RWPE2 (cell line): Measurements from ENCODE around the gene MIS18A.

Source experiments
- ATAC-seq: fragments of 200-7000 bp; cut with Tn5 transposase; 3 replicates; pipeline ENCODE4 v1.9.1; 2021; ENCODE audit warnings: low read depth
- DNase-seq: peaks from one replicate; pipeline ENCODE4 v3.0.0-alpha.2; 2020; ENCODE audit warnings: low spot score
- H3K27ac ChIP-seq: fragments of 450-650 bp; 2 replicates; pipeline ENCODE4 v1.5.1; 2017; ENCODE audit warnings: mild to moderate bottlenecking; ENCODE audit not compliant: poor library complexity, severe bottlenecking
- H3K27me3 ChIP-seq: fragments of 250-450 bp; sonication (Bioruptor Pico); 2 replicates; pipeline ENCODE4 v1.5.1; 2021; ENCODE audit warnings: mild to moderate bottlenecking, moderate library complexity; ENCODE audit not compliant: insufficient read depth, poor library complexity, severe bottlenecking
- H3K36me3 ChIP-seq: fragments of 250-450 bp; sonication (Bioruptor Pico); 2 replicates; pipeline ENCODE4 v1.5.1; 2020; ENCODE audit warnings: low read depth, mild to moderate bottlenecking, moderate library complexity
- H3K4me1 ChIP-seq: fragments of 250-450 bp; sonication (Bioruptor Pico); 2 replicates; pipeline ENCODE4 v1.5.1; 2021; ENCODE audit warnings: mild to moderate bottlenecking, moderate library complexity; ENCODE audit not compliant: insufficient read depth, poor library complexity, severe bottlenecking
- H3K4me3 ChIP-seq: fragments of 250-450 bp; sonication (Bioruptor Pico); 2 replicates; pipeline ENCODE4 v1.5.1; 2021; ENCODE audit warnings: mild to moderate bottlenecking, moderate library complexity; ENCODE audit not compliant: severe bottlenecking
- H3K9me3 ChIP-seq: fragments of 250-450 bp; sonication (Bioruptor Pico); 2 replicates; pipeline ENCODE4 v1.5.1; 2021; ENCODE audit warnings: mild to moderate bottlenecking, moderate library complexity; ENCODE audit not compliant: severe bottlenecking
- TF ChIP-seq, protein P1 (sequence below): fragments of 450-650 bp; IDR thresholded peaks from one replicate; pipeline ENCODE4 v1.5.1; 2017; ENCODE audit warnings: mild to moderate bottlenecking, moderate library complexity; ENCODE audit not compliant: poor library complexity, severe bottlenecking

MIS18A gene

GRCh38 chr21:32316361-32317215, 37.7 kb upstream of the MIS18A start:
- no peaks in the 10 kb centered on the region for H3K27me3 ChIP-seq
- H3K36me3 ChIP-seq = peaks cover 87% of the 10 kb centered on the region
- TF ChIP-seq, protein P1, sequence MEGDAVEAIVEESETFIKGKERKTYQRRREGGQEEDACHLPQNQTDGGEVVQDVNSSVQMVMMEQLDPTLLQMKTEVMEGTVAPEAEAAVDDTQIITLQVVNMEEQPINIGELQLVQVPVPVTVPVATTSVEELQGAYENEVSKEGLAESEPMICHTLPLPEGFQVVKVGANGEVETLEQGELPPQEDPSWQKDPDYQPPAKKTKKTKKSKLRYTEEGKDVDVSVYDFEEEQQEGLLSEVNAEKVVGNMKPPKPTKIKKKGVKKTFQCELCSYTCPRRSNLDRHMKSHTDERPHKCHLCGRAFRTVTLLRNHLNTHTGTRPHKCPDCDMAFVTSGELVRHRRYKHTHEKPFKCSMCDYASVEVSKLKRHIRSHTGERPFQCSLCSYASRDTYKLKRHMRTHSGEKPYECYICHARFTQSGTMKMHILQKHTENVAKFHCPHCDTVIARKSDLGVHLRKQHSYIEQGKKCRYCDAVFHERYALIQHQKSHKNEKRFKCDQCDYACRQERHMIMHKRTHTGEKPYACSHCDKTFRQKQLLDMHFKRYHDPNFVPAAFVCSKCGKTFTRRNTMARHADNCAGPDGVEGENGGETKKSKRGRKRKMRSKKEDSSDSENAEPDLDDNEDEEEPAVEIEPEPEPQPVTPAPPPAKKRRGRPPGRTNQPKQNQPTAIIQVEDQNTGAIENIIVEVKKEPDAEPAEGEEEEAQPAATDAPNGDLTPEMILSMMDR = no peak
- no peaks in the 10 kb centered on the region for H3K4me1 ChIP-seq
- ATAC-seq (no peak), DNase-seq (no peak)
- H3K27ac ChIP-seq = no peak overlapping the region
- no peaks in the 10 kb centered on the region for H3K9me3 ChIP-seq
- no peak overlapping the region for H3K4me3 ChIP-seq

GRCh38 chr21:32315511-32316281, 36.8 kb upstream of the MIS18A start:
- Histone ChIP-seq H3K36me3 (peaks cover 82% of the 10 kb centered on the region), H3K27ac (no peak overlapping the region), H3K4me3 (no peak overlapping the region), H3K4me1 (no peaks in the 10 kb centered on the region), H3K27me3 (no peaks in the 10 kb centered on the region), H3K9me3 (no peaks in the 10 kb centered on the region)
- DNase-seq (no peak), ATAC-seq (no peak)
- TF ChIP-seq, protein P1 = no peak

DNA sequence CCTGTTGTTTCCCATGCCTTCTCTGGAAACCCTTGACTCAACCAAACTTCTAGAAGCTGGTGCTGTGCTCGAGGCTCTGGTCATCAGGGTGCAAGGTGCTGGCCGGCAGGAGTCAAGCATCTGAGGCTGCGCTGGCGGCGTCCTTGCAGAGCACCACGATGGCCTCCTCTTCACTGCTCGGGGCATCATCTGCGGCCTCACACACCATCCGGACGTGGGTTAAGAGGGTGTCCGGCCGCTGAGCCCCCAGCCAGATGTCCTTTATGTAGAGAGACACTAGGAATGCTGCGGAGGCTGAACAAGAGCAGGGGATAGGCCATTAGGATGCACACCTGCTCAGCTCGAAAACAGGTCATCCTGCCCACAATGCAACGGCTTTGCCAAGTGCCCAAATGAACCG, 36.0 kb upstream of the MIS18A start:
- H3K27me3 ChIP-seq = no peaks in the 10 kb centered on the region
- no peak overlapping the region for H3K4me3 ChIP-seq
- H3K27ac ChIP-seq = no peak overlapping the region
- H3K36me3 ChIP-seq = peaks cover 77% of the 10 kb centered on the region
- H3K9me3 ChIP-seq = no peaks in the 10 kb centered on the region
- H3K4me1 ChIP-seq = no peaks in the 10 kb centered on the region
- no peak for ATAC-seq
- no peak for DNase-seq
- TF ChIP-seq, protein P1 = no peak

- H3K36me3 ChIP-seq = peaks cover 59% of the 10 kb centered on the region
- H3K27me3 ChIP-seq = no peaks in the 10 kb centered on the region
- DNase-seq = no peak
- H3K4me1 ChIP-seq = no peaks in the 10 kb centered on the region
- H3K9me3 ChIP-seq = no peaks in the 10 kb centered on the region
- H3K27ac ChIP-seq = no peak overlapping the region
- H3K4me3 ChIP-seq = no peak overlapping the region
- ATAC-seq = no peak
- TF ChIP-seq, protein P1 = no peak
Observed at GRCh38 chr21:32312976-32313375, 34.1 kb upstream of the MIS18A start.

DNA sequence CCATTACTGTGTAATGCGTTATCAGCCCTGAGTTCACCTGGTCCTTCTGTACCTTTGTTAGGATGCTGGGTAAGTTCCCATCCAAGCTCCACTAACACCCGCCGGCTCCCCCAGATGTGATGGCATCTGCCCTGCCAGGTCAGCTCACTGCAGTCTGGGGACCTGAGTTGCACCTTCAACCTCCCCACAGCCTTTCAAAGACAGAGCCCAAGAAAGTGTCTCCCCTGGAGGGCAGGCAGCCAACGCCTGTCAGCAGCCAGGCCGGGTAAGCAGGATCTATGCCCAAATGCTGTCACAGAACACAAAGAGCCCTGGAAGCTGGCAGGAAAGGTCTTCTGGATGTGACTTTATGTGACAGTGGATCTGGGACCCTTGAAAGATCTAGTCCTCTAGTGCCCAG, 33.5 kb upstream of the MIS18A start:
- DNase-seq (no peak), ATAC-seq (no peak)
- no peaks in the 10 kb centered on the region for H3K4me1 ChIP-seq
- no peaks in the 10 kb centered on the region for H3K9me3 ChIP-seq
- H3K27me3 ChIP-seq = no peaks in the 10 kb centered on the region
- TF ChIP-seq, protein P1 = no peak
- peaks cover 52% of the 10 kb centered on the region for H3K36me3 ChIP-seq
- H3K27ac ChIP-seq = no peak overlapping the region
- no peak overlapping the region for H3K4me3 ChIP-seq
